Progenitor cell of endocrine pancreas (in vitro differentiated cells): Measurements from ENCODE around the gene ITIH1. TPM values are rescaled to one million over a fixed set of nuclear protein-coding genes. Genes with fewer than 3 reads are reported as not detected.

Experiments
- DNase-seq: peaks from one replicate; pipeline ENCODE4 v3.0.0; 2021; ENCODE audit warnings: low spot score; ENCODE audit not compliant: unreplicated experiment
- H3K27ac Mint-ChIP-seq: 2 replicates; pipeline ENCODE4 v1.8.0; 2021; ENCODE audit warnings: mild to moderate bottlenecking, moderate library complexity, mixed read lengths
- H3K27me3 Mint-ChIP-seq: 2 replicates; pipeline ENCODE4 v1.8.0; 2021; ENCODE audit warnings: mixed read lengths
- H3K36me3 Mint-ChIP-seq: 2 replicates; pipeline ENCODE4 v1.8.0; 2022; ENCODE audit warnings: mixed read lengths; ENCODE audit not compliant: insufficient read depth
- H3K4me1 Mint-ChIP-seq: 2 replicates; pipeline ENCODE4 v1.8.0; 2021; ENCODE audit warnings: low read depth, mixed read lengths
- H3K4me3 Mint-ChIP-seq: 2 replicates; pipeline ENCODE4 v1.8.0; 2021; ENCODE audit warnings: low read depth, mild to moderate bottlenecking, moderate library complexity, mixed read lengths
- H3K9me3 Mint-ChIP-seq: 2 replicates; pipeline ENCODE4 v1.8.0; 2021; ENCODE audit warnings: low read depth, mixed read lengths
- CTCF ChIP-seq: fragments of 200-600 bp; sonication (generic); IDR thresholded peaks from one replicate; pipeline ENCODE4 v1.5.0; 2021; ENCODE audit warnings: antibody characterized with exemption, mild to moderate bottlenecking; ENCODE audit not compliant: unreplicated experiment
- total RNA-seq: library from RNA; stranded (reverse); gene quantifications from 2 replicates; pipeline ENCODE4 v1.2.1, GENCODE V29; 2021

The ITIH1 gene
- total RNA-seq, 1 donor from 2014 or later, result 14.1 TPM

DNA sequence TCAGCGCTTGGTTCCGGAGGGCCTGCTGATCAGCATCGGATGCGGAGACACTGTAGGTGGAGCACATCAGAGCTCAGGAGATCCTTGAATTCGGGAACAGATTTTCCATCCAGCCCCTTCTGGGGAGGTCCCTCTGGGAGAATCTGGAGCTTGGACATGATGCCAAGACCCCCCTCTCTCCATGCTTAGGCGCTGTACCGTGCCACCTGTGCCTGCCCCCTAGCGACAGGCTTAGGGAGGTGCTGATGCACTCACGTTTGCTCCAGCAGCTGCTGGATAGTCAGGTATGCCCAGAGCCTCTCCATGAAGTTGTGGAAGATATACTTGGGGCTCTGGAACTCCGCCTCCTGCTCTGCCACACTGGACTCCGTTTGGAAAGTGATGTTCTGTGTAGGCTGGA, 43.3 kb downstream of the ITIH1 start:
- DNase-seq, result no peak
- peaks cover 8% of the 10 kb centered on the region for H3K4me1 Mint-ChIP-seq
- no peak overlapping the region for H3K4me3 Mint-ChIP-seq
- H3K9me3 Mint-ChIP-seq, result no peaks in the 10 kb centered on the region
- no peak overlapping the region for H3K27ac Mint-ChIP-seq
- TF ChIP-seq CTCF, result peak; percentile 64
- H3K27me3 Mint-ChIP-seq, result no peaks in the 10 kb centered on the region
- no peaks in the 10 kb centered on the region for H3K36me3 Mint-ChIP-seq

DNA sequence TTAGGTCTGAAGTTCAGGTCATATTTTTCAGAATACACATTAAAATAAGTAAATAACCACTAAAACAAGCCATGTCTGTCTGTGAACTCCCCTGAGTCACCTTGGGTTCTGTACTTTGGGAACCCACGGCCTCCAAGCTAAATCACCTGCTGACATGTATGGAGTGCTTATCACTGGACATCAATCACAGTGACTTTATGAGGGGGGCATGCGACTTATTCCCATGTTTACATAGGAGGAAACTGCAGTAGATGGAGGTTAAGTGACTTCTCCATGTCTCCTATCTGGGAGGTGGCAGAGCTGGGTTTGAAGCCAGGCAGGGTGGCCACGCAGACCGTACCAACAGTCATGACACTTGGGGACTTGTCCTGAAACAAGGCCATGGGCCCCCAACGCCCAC, 45.0 kb downstream of the ITIH1 start:
- Mint-ChIP-seq H3K27me3 (no peaks in the 10 kb centered on the region), H3K27ac (no peak overlapping the region), H3K4me3 (no peak overlapping the region), H3K4me1 (peaks cover 8% of the 10 kb centered on the region), H3K9me3 (no peaks in the 10 kb centered on the region), H3K36me3 (no peaks in the 10 kb centered on the region)
- TF ChIP-seq CTCF, result no peak
- no peak for DNase-seq

GRCh38 chr3:52824037-52824436, 46.6 kb downstream of the ITIH1 start:
- TF ChIP-seq CTCF, result no peak
- Mint-ChIP-seq H3K27ac (no peak overlapping the region), H3K36me3 (no peaks in the 10 kb centered on the region), H3K27me3 (no peaks in the 10 kb centered on the region), H3K4me1 (peaks cover 17% of the 10 kb centered on the region), H3K9me3 (no peaks in the 10 kb centered on the region), H3K4me3 (no peak overlapping the region)
- DNase-seq, result no peak

GRCh38 chr3:52827441-52827840, 50.0 kb downstream of the ITIH1 start:
- H3K36me3 Mint-ChIP-seq, result no peaks in the 10 kb centered on the region
- no peaks in the 10 kb centered on the region for H3K9me3 Mint-ChIP-seq
- H3K4me3 Mint-ChIP-seq, result no peak overlapping the region

DNA sequence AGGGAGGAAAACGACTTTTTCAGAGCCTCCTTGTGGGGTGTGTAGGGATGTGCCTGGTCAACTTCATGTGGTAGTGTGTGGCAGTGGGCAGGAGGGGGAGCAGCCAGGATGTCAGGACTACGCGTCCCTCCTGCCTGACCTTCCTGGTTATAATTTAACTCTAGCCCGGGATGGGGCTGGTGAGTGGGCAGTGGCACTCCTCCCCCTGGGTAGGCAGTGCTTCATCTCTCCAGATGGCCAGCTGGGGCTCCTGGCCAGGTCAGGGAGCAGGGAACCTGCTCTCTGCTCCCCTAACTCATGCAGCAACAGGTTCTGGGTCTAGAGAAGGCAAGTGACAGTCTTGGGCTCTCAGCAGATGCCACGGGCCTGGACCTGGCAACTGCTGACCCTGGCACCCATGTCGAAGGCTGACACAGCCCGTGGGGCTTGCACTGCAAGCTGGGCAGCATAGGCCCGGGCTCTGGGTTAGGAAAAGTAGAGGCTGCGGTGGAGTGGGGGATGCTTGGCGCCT, 50.5 kb downstream of the ITIH1 start:
- Mint-ChIP-seq H3K27me3 (no peaks in the 10 kb centered on the region), H3K4me1 (peaks cover 9% of the 10 kb centered on the region), H3K36me3 (no peaks in the 10 kb centered on the region), H3K4me3 (no peak overlapping the region), H3K27ac (peak overlapping the region; percentile 52), H3K9me3 (no peaks in the 10 kb centered on the region)
- peak; percentile 36 for TF ChIP-seq CTCF
- no peak for DNase-seq

More at GRCh38 chr3:52827441-52827840, 50.0 kb downstream of the ITIH1 start:
- H3K27ac Mint-ChIP-seq, result peak overlapping the region; percentile 52
- no peak for TF ChIP-seq CTCF
- H3K27me3 Mint-ChIP-seq, result no peaks in the 10 kb centered on the region
- DNase-seq, result no peak
- peaks cover 9% of the 10 kb centered on the region for H3K4me1 Mint-ChIP-seq
